Activated CD8-positive, alpha-beta T cell treated with anti-CD3 and anti-CD28 coated beads for 36 hours (primary cell): ENCODE results near the gene EIF4G3. TPM values are rescaled to one million over a fixed set of nuclear protein-coding genes. Genes with fewer than 3 reads are reported as not detected.

Experiments used
- ATAC-seq: fragments of 200-7000 bp; cut with Tn5 transposase; one replicate; pipeline ENCODE4 v1.10.0; 2021; ENCODE audit warnings: mild to moderate bottlenecking, moderate library complexity
- CTCF ChIA-PET: fragments of 350-600 bp; sonication (Branson Sonifier 250); formaldehyde crosslinking; loops from one replicate; lab custom pipeline; 2021; ENCODE audit warnings: antibody characterized with exemption; lab: Charles Lee
- POLR2A ChIA-PET: fragments of 350-600 bp; sonication (Branson Sonifier 250); formaldehyde crosslinking; loops from one replicate; lab custom pipeline; 2021; ENCODE audit warnings: antibody characterized with exemption; lab: Charles Lee
- DNase-seq: peaks from one replicate; pipeline ENCODE4 v3.0.0-alpha.2; 2020
- H3K27ac Mint-ChIP-seq: one replicate; pipeline ENCODE4 v1.8.0; 2021; ENCODE audit warnings: mild to moderate bottlenecking, mixed read lengths
- H3K27me3 Mint-ChIP-seq: one replicate; pipeline ENCODE4 v1.8.0; 2021; ENCODE audit warnings: mixed read lengths
- H3K36me3 Mint-ChIP-seq: one replicate; pipeline ENCODE4 v1.8.0; 2021; ENCODE audit warnings: low read depth, mixed read lengths
- H3K4me1 Mint-ChIP-seq: one replicate; pipeline ENCODE4 v1.8.0; 2021; ENCODE audit warnings: low read depth, mixed read lengths
- H3K4me3 Mint-ChIP-seq: one replicate; pipeline ENCODE4 v1.8.0; 2021; ENCODE audit warnings: mild to moderate bottlenecking, moderate library complexity, mixed read lengths
- H3K9me3 Mint-ChIP-seq: one replicate; pipeline ENCODE4 v1.8.0; 2021; ENCODE audit warnings: mixed read lengths
- intact Hi-C: fragments of 100-400 bp; cut with micrococcal nuclease; formaldehyde crosslinking; loops from one replicate; pipeline ENCODE4 v1.10.0; 2022
- total RNA-seq, 2 experiments: library from RNA; stranded (reverse); gene quantifications; one replicate each; pipeline ENCODE4 v1.2.3, GENCODE V29; 2021
- TF ChIP-seq, protein P1 (sequence below): fragments of 200-600 bp; IDR thresholded peaks from one replicate; pipeline ENCODE4 v1.8.0; 2022; ENCODE audit warnings: antibody characterized with exemption, mild to moderate bottlenecking

EIF4G3 gene
- total RNA-seq, 2 experiments from 2014 or later: 48.2 to 48.4 TPM

DNA sequence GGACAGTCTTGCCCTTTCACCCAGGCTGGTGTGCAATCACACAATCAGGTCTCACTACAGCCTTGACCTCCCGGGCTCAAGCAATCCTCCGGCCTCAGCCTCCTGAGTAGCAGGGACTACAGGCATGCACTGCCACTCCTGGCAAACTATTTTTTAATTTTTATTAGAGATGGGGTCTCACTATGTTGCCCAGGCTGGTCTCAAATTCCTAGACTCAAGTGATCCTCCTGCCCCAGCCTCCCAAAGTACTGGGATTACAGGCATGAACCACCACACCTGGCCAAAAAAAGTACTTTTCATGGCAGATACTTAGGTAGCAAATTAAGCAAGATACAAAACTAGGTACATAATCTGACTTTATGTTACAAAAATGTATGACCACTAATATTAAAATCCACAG is 8.3 kb downstream of the EIF4G3 start:
- Mint-ChIP-seq H3K36me3 (peaks cover 37% of the 10 kb centered on the region), H3K9me3 (no peaks in the 10 kb centered on the region), H3K27ac (no peak overlapping the region), H3K27me3 (no peaks in the 10 kb centered on the region), H3K4me1 (peaks cover 20% of the 10 kb centered on the region), H3K4me3 (no peak overlapping the region)
- DNase-seq (no peak), ATAC-seq (no peak)
- intact Hi-C loops: no loop called here
- POLR2A ChIA-PET: no interaction called here
- CTCF ChIA-PET: no interaction called here
- TF ChIP-seq, protein P1, sequence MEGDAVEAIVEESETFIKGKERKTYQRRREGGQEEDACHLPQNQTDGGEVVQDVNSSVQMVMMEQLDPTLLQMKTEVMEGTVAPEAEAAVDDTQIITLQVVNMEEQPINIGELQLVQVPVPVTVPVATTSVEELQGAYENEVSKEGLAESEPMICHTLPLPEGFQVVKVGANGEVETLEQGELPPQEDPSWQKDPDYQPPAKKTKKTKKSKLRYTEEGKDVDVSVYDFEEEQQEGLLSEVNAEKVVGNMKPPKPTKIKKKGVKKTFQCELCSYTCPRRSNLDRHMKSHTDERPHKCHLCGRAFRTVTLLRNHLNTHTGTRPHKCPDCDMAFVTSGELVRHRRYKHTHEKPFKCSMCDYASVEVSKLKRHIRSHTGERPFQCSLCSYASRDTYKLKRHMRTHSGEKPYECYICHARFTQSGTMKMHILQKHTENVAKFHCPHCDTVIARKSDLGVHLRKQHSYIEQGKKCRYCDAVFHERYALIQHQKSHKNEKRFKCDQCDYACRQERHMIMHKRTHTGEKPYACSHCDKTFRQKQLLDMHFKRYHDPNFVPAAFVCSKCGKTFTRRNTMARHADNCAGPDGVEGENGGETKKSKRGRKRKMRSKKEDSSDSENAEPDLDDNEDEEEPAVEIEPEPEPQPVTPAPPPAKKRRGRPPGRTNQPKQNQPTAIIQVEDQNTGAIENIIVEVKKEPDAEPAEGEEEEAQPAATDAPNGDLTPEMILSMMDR: no peak

DNA sequence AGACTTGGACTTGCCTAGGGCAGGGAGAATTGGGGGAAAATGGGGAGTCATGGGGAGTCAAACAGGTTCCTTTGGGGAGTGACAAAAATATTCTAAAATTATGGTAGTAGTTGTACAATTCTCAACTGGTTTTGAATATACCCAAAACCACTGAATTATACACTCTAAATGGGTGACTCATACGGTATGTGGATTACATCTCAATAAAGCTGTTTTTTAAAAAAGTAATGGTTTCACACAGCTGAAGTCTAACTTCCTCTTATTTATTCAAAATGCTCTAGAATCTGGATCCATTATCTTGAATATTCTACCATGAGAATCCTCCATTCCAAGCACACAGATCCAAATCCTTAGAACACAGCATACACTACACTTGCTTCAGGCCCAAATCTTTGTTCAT is 11.1 kb downstream of the EIF4G3 start:
- Mint-ChIP-seq H3K27ac (no peak overlapping the region), H3K36me3 (peaks cover 36% of the 10 kb centered on the region), H3K4me3 (no peak overlapping the region), H3K4me1 (peaks cover 13% of the 10 kb centered on the region), H3K27me3 (no peaks in the 10 kb centered on the region), H3K9me3 (no peaks in the 10 kb centered on the region)
- CTCF ChIA-PET: interaction anchor here (1.3 kb wide), 1 partner anchor 469 kb away, joined by 3 read pairs; no protein-coding TSS in a partner anchor
- ATAC-seq (no peak), DNase-seq (no peak)
- TF ChIP-seq, protein P1: no peak
- POLR2A ChIA-PET: no interaction called here
- intact Hi-C loops: no loop called here

DNA sequence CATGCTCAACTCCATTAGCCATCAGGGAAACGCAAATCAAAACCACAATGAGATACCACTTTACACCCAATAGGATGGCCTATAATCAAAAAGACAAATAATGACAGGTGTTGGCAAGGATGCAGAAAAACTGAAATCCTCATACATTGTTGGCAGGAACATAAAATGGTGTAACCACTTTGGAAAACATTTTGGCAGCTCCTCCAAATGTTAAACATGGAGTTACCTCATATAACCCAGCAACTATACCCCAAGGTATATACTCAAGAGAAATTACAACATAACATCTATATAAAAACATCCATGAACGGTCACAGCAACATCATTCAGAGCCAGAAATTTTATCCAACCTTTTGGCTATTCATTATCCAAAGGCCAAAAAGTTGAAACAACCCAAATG is 11.6 kb downstream of the EIF4G3 start:
- POLR2A ChIA-PET: interaction anchor here (0.6 kb wide), 1 partner anchor 142 kb away, joined by 3 read pairs; no protein-coding TSS in a partner anchor

DNA sequence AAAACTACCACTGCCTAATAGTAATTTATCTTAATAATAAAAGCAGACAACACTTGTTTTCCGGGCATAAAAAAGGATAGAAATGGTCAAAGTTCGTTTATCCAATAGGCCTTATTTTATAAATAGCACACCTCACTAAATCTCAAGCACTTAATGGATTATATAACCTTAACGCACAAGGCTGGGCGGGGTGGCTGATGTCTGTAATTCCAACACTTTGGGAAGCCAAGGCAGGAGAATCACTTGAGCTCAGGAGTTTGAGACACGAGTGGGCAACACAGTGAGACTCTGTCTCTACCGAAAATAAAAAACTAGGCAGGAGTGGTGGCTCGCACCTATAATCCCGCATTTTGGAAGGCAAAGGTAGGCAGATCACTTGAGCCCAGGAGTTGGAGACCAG is 12.4 kb downstream of the EIF4G3 start:
- TF ChIP-seq, protein P1: no peak
- Mint-ChIP-seq H3K27me3 (no peaks in the 10 kb centered on the region), H3K27ac (no peak overlapping the region), H3K4me1 (peaks cover 17% of the 10 kb centered on the region), H3K9me3 (no peaks in the 10 kb centered on the region), H3K36me3 (peaks cover 37% of the 10 kb centered on the region), H3K4me3 (no peak overlapping the region)
- ATAC-seq (no peak), DNase-seq (no peak)
- intact Hi-C loops: no loop called here
- ChIA-PET CTCF (interaction anchor here (1.3 kb wide), 1 partner anchor 467 kb away, joined by 3 read pairs; no protein-coding TSS in a partner anchor), POLR2A (interaction anchor here (0.6 kb wide), 1 partner anchor 142 kb away, joined by 3 read pairs; no protein-coding TSS in a partner anchor)

More for the DNA sequence above, 11.6 kb downstream of the EIF4G3 start:
- TF ChIP-seq, protein P1: no peak
- ATAC-seq: no peak
- Mint-ChIP-seq H3K36me3 (peaks cover 36% of the 10 kb centered on the region), H3K9me3 (no peaks in the 10 kb centered on the region), H3K27me3 (no peaks in the 10 kb centered on the region), H3K4me1 (peaks cover 17% of the 10 kb centered on the region), H3K4me3 (no peak overlapping the region), H3K27ac (no peak overlapping the region)
- no peak for DNase-seq
- intact Hi-C loops: no loop called here
- CTCF ChIA-PET: interaction anchor here (1.3 kb wide), 1 partner anchor 468 kb away, joined by 3 read pairs; no protein-coding TSS in a partner anchor

DNA sequence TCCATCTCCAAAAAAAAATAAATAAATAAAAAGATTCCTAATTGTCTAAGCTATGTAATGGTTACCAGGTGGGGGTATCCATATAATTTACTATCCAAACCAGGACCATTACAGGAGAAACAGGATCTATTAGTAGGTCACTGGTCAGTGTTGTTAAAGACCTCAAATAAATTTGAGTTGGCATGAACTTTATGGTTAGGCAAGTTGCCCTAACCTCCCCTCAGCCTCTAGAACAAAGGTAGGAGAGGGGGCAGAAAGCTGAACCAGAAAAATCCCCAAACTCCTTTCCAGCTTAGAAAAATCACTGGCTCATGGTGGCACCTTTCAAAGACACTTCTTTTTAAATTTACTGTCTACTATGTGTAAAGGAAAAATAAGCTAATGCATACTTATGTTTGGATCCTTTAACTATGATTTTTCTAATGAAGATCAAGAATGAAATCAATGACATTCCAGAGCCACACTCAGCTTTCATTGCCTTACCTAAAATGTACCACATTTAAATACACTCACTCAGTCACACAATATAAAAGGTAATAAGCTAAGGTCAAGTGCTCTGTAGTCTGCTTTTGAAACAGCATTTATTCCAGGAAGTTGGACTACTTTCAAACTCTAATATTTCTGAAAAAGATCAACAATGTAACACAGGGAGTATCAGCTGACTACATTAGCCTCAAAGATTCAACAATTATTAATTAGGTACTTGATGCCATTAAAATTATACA is 13.8 kb downstream of the EIF4G3 start:
- no peak overlapping the region for H3K27ac Mint-ChIP-seq
- CTCF ChIA-PET: interaction anchor here (1.1 kb wide), 1 partner anchor 32 kb away, joined by 4 read pairs; no protein-coding TSS in a partner anchor

More for the DNA sequence above, 13.8 kb downstream of the EIF4G3 start:
- Mint-ChIP-seq H3K27me3 (no peaks in the 10 kb centered on the region), H3K4me3 (no peak overlapping the region), H3K4me1 (peaks cover 17% of the 10 kb centered on the region), H3K36me3 (peaks cover 38% of the 10 kb centered on the region), H3K9me3 (no peaks in the 10 kb centered on the region)
- intact Hi-C loops: no loop called here
- POLR2A ChIA-PET: interaction anchor here (1.2 kb wide), 2 partner anchors 8 to 21 kb away, joined by 3 to 7 read pairs; no protein-coding TSS in a partner anchor
- no peak for ATAC-seq
- no peak for DNase-seq
- TF ChIP-seq, protein P1: no peak
